Liver (tissue), 9 donors: Measurements from ENCODE around the gene PEX11G. TPM values are rescaled to one million over a fixed set of nuclear protein-coding genes. Genes with fewer than 3 reads are reported as not detected.

Experiments used
- DNase-seq: peaks from one replicate; pipeline ENCODE4 v3.0.0-alpha.2; 2017; ENCODE audit warnings: low spot score
- H3K27ac ChIP-seq, 2 donors: one replicate each; pipeline ENCODE4 v1.7.0; 2013; ENCODE audit warnings: inconsistent platforms in 2 of 2, low read length in 2 of 2, control low read depth in 1 of 2, low read depth in 1 of 2, mild to moderate bottlenecking in 1 of 2
- H3K27me3 ChIP-seq, 4 donors: one replicate each; pipeline versions ENCODE4 v1.6.1 to v1.7.0; 2013; ENCODE audit warnings: low read length in 3 of 4, inconsistent platforms in 1 of 4, mild to moderate bottlenecking in 1 of 4, moderate library complexity in 1 of 4; ENCODE audit not compliant: control insufficient read depth in 4 of 4, insufficient read depth in 4 of 4
- H3K36me3 ChIP-seq, 4 donors: one replicate each; pipeline versions ENCODE4 v1.6.1 to v1.7.0; 2013; ENCODE audit warnings: low read length in 3 of 4, mild to moderate bottlenecking in 3 of 4, low read depth in 1 of 4, moderate library complexity in 1 of 4; ENCODE audit not compliant: control insufficient read depth in 4 of 4, insufficient read depth in 3 of 4
- H3K4me1 ChIP-seq, 4 donors: one replicate each; pipeline versions ENCODE4 v1.6.1 to v1.7.0; 2013; ENCODE audit warnings: low read length in 3 of 4, mild to moderate bottlenecking in 3 of 4, moderate library complexity in 1 of 4; ENCODE audit not compliant: control insufficient read depth in 4 of 4, insufficient read depth in 4 of 4
- H3K4me3 ChIP-seq, 3 donors: one replicate each; pipeline versions ENCODE4 v1.6.1 to v1.7.0; 2013; ENCODE audit warnings: low read length in 3 of 3, control low read depth in 1 of 3, low read depth in 1 of 3, mild to moderate bottlenecking in 1 of 3
- H3K9ac ChIP-seq, 2 donors: one replicate each; pipeline ENCODE4 v1.7.0; 2013; ENCODE audit warnings: low read length in 2 of 2, mild to moderate bottlenecking in 2 of 2, moderate library complexity in 2 of 2, control low read depth in 1 of 2, low read depth in 1 of 2
- H3K9me3 ChIP-seq, 4 donors: one replicate each; pipeline versions ENCODE4 v1.6.1 to v1.7.0; 2013; ENCODE audit warnings: low read length in 3 of 4; ENCODE audit not compliant: control insufficient read depth in 4 of 4
- FOXA1 ChIP-seq: IDR thresholded peaks from 2 replicates; pipeline ENCODE4 v1.6.1; 2016; ENCODE audit warnings: antibody characterized with exemption
- FOXA2 ChIP-seq: IDR thresholded peaks from 2 replicates; pipeline ENCODE4 v1.6.1; 2016; ENCODE audit warnings: antibody characterized with exemption
- GABPA ChIP-seq, 2 donors: IDR thresholded peaks in 1 of 2; conservative IDR thresholded peaks in 1 of 2; 2 replicates each; pipeline ENCODE4 v1.6.1; 2016; ENCODE audit warnings: antibody characterized with exemption in 2 of 2, mild to moderate bottlenecking in 1 of 2, moderate library complexity in 1 of 2
- HNF4A ChIP-seq, 2 donors: conservative IDR thresholded peaks; 2 replicates each; pipeline ENCODE4 v1.6.1; 2016; ENCODE audit warnings: antibody characterized with exemption in 2 of 2, mild to moderate bottlenecking in 2 of 2
- HNF4G ChIP-seq: IDR thresholded peaks from 2 replicates; pipeline ENCODE4 v1.6.1; 2016; ENCODE audit warnings: antibody characterized with exemption
- JUND ChIP-seq, 2 donors: IDR thresholded peaks; 2 replicates each; pipeline ENCODE4 v1.6.1; 2016; ENCODE audit warnings: antibody characterized with exemption in 2 of 2
- NR2F2 ChIP-seq: IDR thresholded peaks from 2 replicates; pipeline ENCODE4 v1.6.1; 2016; ENCODE audit warnings: antibody characterized with exemption
- RXRA ChIP-seq, 2 donors: IDR thresholded peaks; 2 replicates each; pipeline ENCODE4 v1.6.1; 2017 to 2018; ENCODE audit warnings: antibody characterized with exemption in 2 of 2, mild to moderate bottlenecking in 1 of 2
- SP1 ChIP-seq: IDR thresholded peaks from 2 replicates; pipeline ENCODE4 v1.6.1; 2018; ENCODE audit warnings: antibody characterized with exemption, mild to moderate bottlenecking
- YY1 ChIP-seq: IDR thresholded peaks from 2 replicates; pipeline ENCODE4 v1.6.1; 2016; ENCODE audit warnings: antibody characterized with exemption, mild to moderate bottlenecking
- WGBS: extraction: QIAGEN DNeasy Blood & Tissue Kit; methylation state at CpG from one replicate; pipeline ENCODE4 v1.1.7; 2013; 5-methylcytosine and 5-hydroxymethylcytosine counted together
- polyA plus RNA-seq, 2 donors: library from polyadenylated mRNA; stranded (reverse) in 1 of 2; unstranded in 1 of 2; fragments of 200-250 nt in 1 of 2; fragments of >200 nt in 1 of 2; fragmentation: Nextera tagmentation in 1 of 2; extraction: Ambion mirVana in 1 of 2; gene quantifications; one replicate each; pipeline versions ENCODE4 v1.2.1 to v1.2.3, GENCODE V29; 2013 to 2015
- total RNA-seq, 2 donors: library from RNA; depleted of rRNA; stranded (reverse); fragments of >200 nt; gene quantifications; one replicate each; pipeline ENCODE4 v1.2.3, GENCODE V29; 2014
- TF ChIP-seq, protein P1 (sequence below): IDR thresholded peaks from 2 replicates; pipeline ENCODE4 v1.6.1; 2016; ENCODE audit warnings: antibody characterized with exemption
- TF ChIP-seq, protein P2 (sequence below): fragments of 150-350 bp; IDR thresholded peaks from 2 replicates; pipeline ENCODE4 v1.5.1; 2017; ENCODE audit warnings: improper control_type of control experiment, low read depth, low read length; ENCODE audit not compliant: missing input control
- TF ChIP-seq, protein P3 (sequence below): IDR thresholded peaks from 2 replicates; pipeline ENCODE4 v1.6.1; 2016; ENCODE audit warnings: antibody characterized with exemption, mild to moderate bottlenecking
- donor health status: healthy.
- donor health status: healthy.
- donor health status: healthy.
- donor health status: healthy.
- donor health status: healthy.

Gene PEX11G
- total and polyA plus RNA-seq, 4 donors: 1.9 to 10.9 (median 8.2) TPM

- Histone ChIP-seq H3K4me1 (peaks cover 0 to 24% (median 17%) of the 10 kb centered on the region in 4 donors), H3K4me3 (no peak overlapping the region), H3K9me3 (no peaks in the 10 kb centered on the region), H3K36me3 (no peaks in the 10 kb centered on the region), H3K27ac (peak overlapping the region in 1 of 2 donors; percentile 18), H3K9ac (no peak overlapping the region), H3K27me3 (no peaks in the 10 kb centered on the region)
- DNase-seq: no peak
- 77% methylated on average over 11 of the region's 11 CpGs for WGBS
- TF ChIP-seq NR2F2: no peak
- TF ChIP-seq, protein P1, sequence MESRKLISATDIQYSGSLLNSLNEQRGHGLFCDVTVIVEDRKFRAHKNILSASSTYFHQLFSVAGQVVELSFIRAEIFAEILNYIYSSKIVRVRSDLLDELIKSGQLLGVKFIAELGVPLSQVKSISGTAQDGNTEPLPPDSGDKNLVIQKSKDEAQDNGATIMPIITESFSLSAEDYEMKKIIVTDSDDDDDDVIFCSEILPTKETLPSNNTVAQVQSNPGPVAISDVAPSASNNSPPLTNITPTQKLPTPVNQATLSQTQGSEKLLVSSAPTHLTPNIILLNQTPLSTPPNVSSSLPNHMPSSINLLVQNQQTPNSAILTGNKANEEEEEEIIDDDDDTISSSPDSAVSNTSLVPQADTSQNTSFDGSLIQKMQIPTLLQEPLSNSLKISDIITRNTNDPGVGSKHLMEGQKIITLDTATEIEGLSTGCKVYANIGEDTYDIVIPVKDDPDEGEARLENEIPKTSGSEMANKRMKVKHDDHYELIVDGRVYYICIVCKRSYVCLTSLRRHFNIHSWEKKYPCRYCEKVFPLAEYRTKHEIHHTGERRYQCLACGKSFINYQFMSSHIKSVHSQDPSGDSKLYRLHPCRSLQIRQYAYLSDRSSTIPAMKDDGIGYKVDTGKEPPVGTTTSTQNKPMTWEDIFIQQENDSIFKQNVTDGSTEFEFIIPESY: no peak
- no peak for TF ChIP-seq JUND (IDR thresholded peaks at IDR 0.05)
- TF ChIP-seq FOXA2: no peak
- TF ChIP-seq YY1: no peak
- no peak for TF ChIP-seq SP1
- no peak for TF ChIP-seq GABPA (IDR thresholded peaks at IDR 0.05 in 1 of 2, conservative IDR thresholded peaks at IDR 0.05 in 1 of 2)
Measured at GRCh38 chr19:7492558-7492957, 3.7 kb upstream of the PEX11G start.

GRCh38 chr19:7492142-7492541 is 3.3 kb upstream of the PEX11G start:
- Histone ChIP-seq H3K27ac (peak overlapping the region; percentile 33 to 61), H3K4me3 (no peak overlapping the region), H3K9me3 (no peaks in the 10 kb centered on the region), H3K36me3 (no peaks in the 10 kb centered on the region), H3K4me1 (peaks cover 0 to 24% (median 17%) of the 10 kb centered on the region in 4 donors), H3K27me3 (no peaks in the 10 kb centered on the region), H3K9ac (no peak overlapping the region)
- WGBS: 66% methylated on average over 4 of the region's 4 CpGs
- no peak for DNase-seq
- no peak for TF ChIP-seq RXRA (IDR thresholded peaks at IDR 0.05)
- TF ChIP-seq JUND (IDR thresholded peaks at IDR 0.05): no peak
- no peak for TF ChIP-seq NR2F2
- no peak for TF ChIP-seq FOXA1

DNA sequence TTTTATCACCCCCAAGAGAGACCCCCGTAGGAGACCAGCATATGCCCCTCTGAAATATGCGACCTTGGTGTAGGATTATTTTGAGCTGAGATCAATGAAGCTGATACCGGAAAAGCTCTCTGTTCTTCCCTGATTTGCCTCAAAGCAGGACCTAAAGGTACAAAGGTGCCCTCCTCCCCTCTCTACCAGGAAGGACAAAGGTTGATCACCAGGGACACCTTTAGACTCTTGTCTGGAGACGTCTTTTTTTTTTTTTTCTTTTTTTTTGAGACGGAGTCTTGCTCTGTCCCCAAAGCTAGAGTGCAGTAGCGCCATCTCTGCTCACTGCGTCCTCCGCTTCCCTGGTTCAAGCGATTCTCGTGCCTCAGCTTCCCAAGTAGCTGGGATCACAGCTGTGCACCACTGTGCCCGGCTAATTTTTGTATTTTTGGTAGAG is 792 bp upstream of the PEX11G start:
- Histone ChIP-seq H3K9ac (no peak overlapping the region), H3K27ac (peak overlapping the region in 1 of 2 donors; percentile 96)

More for the DNA sequence above, 792 bp upstream of the PEX11G start:
- Histone ChIP-seq H3K9me3 (no peaks in the 10 kb centered on the region), H3K36me3 (no peaks in the 10 kb centered on the region), H3K4me3 (peak overlapping the region in 1 of 3 donors; percentile 72), H3K4me1 (peaks cover 0 to 20% (median 14%) of the 10 kb centered on the region in 4 donors), H3K27me3 (no peaks in the 10 kb centered on the region)
- WGBS: 63% methylated on average over 11 of the region's 11 CpGs
- TF ChIP-seq HNF4G (peak; percentile 66), RXRA (IDR thresholded peaks at IDR 0.05) (no peak), HNF4A (conservative IDR thresholded peaks at IDR 0.05) (peak; percentile 81 to 82), SP1 (peak; percentile 30)
- TF ChIP-seq, protein P2, sequence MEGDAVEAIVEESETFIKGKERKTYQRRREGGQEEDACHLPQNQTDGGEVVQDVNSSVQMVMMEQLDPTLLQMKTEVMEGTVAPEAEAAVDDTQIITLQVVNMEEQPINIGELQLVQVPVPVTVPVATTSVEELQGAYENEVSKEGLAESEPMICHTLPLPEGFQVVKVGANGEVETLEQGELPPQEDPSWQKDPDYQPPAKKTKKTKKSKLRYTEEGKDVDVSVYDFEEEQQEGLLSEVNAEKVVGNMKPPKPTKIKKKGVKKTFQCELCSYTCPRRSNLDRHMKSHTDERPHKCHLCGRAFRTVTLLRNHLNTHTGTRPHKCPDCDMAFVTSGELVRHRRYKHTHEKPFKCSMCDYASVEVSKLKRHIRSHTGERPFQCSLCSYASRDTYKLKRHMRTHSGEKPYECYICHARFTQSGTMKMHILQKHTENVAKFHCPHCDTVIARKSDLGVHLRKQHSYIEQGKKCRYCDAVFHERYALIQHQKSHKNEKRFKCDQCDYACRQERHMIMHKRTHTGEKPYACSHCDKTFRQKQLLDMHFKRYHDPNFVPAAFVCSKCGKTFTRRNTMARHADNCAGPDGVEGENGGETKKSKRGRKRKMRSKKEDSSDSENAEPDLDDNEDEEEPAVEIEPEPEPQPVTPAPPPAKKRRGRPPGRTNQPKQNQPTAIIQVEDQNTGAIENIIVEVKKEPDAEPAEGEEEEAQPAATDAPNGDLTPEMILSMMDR: no peak
- TF ChIP-seq, protein P3, sequence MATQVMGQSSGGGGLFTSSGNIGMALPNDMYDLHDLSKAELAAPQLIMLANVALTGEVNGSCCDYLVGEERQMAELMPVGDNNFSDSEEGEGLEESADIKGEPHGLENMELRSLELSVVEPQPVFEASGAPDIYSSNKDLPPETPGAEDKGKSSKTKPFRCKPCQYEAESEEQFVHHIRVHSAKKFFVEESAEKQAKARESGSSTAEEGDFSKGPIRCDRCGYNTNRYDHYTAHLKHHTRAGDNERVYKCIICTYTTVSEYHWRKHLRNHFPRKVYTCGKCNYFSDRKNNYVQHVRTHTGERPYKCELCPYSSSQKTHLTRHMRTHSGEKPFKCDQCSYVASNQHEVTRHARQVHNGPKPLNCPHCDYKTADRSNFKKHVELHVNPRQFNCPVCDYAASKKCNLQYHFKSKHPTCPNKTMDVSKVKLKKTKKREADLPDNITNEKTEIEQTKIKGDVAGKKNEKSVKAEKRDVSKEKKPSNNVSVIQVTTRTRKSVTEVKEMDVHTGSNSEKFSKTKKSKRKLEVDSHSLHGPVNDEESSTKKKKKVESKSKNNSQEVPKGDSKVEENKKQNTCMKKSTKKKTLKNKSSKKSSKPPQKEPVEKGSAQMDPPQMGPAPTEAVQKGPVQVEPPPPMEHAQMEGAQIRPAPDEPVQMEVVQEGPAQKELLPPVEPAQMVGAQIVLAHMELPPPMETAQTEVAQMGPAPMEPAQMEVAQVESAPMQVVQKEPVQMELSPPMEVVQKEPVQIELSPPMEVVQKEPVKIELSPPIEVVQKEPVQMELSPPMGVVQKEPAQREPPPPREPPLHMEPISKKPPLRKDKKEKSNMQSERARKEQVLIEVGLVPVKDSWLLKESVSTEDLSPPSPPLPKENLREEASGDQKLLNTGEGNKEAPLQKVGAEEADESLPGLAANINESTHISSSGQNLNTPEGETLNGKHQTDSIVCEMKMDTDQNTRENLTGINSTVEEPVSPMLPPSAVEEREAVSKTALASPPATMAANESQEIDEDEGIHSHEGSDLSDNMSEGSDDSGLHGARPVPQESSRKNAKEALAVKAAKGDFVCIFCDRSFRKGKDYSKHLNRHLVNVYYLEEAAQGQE: no peak
- DNase-seq: no peak
